Activated T-helper 1 cell treated with Interleukin-2 at 50 U/mL for 16 hours (primary cell): Measurements from ENCODE around the gene ZDHHC20.

Experiments
- DNase-seq: peaks from one replicate; pipeline ENCODE4 v3.0.0-alpha.2; 2020; ENCODE audit warnings: low read depth

The ZDHHC20 gene

DNA sequence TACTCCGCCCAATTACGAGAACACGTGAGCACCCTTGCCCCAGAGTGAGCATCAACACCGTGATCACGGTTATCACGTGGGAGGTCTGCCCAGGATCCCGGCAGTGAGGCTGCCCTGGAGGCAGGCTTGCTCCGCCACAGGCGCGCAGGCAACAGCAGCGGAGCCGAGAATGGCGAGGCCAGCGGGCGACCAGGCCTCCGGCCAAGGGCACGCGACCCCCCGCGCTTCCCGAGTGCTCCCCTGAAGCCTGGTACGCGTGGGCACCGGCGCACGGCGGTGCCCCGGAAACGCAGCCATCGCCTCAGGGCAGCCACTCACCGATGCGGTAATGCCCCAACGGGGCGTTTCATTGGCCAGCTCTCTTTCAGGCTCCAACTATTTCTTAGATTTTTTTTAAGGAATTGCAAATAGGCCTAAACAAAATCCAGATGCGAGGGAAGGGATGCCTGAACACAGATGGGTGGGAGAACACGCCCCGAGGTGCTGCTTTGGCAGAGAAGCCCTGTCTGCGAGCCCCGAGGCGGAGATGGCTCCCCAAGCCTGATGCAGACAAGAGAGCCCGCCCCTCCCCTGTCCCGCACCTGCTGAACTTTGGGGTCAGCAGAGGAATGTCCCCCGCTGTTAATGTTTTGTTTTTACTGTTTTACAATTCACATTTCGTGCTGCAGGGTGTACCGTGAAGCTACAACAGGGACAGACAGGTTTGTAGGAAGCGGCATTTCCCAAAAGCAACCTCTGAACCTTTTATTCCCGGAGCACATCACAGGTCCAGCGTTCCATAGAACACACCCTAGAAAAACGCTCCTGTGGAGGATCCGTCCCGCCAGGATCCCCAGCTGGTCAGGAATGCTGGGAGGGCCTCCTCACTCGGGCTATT lies 132.7 kb downstream of the ZDHHC20 start:
- no peak for DNase-seq

DNA sequence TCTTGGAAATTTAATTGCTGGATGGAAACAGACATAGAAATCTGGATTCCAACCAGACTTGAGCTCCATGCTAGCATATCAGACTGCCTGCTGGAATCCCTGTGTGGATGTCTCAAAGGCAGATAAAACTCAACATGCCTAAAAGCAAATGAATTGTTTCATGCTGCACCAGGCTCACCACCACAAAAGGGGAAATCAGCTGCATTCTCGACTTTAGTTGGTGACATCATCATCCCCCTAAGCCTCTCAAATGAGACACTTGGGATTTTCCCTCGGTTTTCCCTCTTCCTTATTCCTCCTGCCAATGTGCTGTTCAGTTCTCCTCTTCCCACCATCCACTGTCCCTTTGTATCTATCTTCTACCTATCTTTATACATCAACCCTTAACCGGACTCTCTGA lies 134.3 kb downstream of the ZDHHC20 start:
- no peak for DNase-seq

DNA sequence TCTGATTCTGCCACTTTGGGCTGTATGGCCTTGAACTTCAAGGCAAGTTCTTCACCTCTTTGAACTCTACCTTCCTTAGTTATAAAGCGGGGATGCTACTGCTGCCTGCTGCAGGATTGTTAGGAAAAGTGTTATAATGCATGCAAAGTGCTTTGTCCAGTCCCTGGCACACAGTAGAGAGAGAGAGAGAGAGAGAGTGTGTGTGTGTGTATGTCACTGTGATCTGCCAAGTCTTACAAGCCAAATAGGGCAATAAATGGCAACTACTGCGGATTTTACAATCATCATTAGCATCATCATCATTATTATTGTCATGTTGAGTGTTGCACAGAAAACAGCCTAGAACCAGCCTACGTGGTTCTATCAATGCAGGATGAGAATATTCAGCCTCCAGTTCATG lies 136.1 kb downstream of the ZDHHC20 start:
- DNase-seq, result no peak
